WTC11 (cell line): ENCODE data around the gene KCNIP3. TPM values are rescaled to one million over a fixed set of nuclear protein-coding genes. Genes with fewer than 3 reads are reported as not detected.

ENCODE experiments used
- ATAC-seq: fragments of 200-7000 bp; cut with Tn5 transposase; 2 replicates; pipeline ENCODE4 v1.10.0; 2021; ENCODE audit warnings: mild to moderate bottlenecking, moderate library complexity
- CTCF ChIA-PET: fragments of 300-600 bp; sonication (Branson Sonifier 250); formaldehyde crosslinking; loops from one replicate; lab custom pipeline; 2021; ENCODE audit warnings: antibody characterized with exemption; lab: Charles Lee
- POLR2A ChIA-PET: fragments of 350-600 bp; sonication (Branson Sonifier 250); formaldehyde crosslinking; loops from one replicate; lab custom pipeline; 2021; ENCODE audit warnings: antibody characterized with exemption; lab: Charles Lee
- DNase-seq: peaks from one replicate; pipeline ENCODE4 v3.0.0; 2021; ENCODE audit warnings: low spot score
- H3K27ac Mint-ChIP-seq: 2 replicates; pipeline ENCODE4 v1.8.0; 2021; ENCODE audit warnings: mixed read lengths
- H3K27me3 Mint-ChIP-seq: 2 replicates; pipeline ENCODE4 v1.8.0; 2021; ENCODE audit warnings: low read depth, mild to moderate bottlenecking, moderate library complexity, mixed read lengths
- H3K36me3 Mint-ChIP-seq: 2 replicates; pipeline ENCODE4 v1.8.0; 2021; ENCODE audit warnings: mixed read lengths
- H3K4me1 Mint-ChIP-seq: 2 replicates; pipeline ENCODE4 v1.8.0; 2022; ENCODE audit warnings: mixed read lengths
- H3K4me3 Mint-ChIP-seq: 2 replicates; pipeline ENCODE4 v1.8.0; 2021; ENCODE audit warnings: mild to moderate bottlenecking, moderate library complexity, mixed read lengths
- H3K9me3 Mint-ChIP-seq: 2 replicates; pipeline ENCODE4 v1.8.0; 2021; ENCODE audit warnings: mixed read lengths
- CBFB ChIP-seq: sonication (generic); formaldehyde crosslinking; IDR thresholded peaks from 2 replicates; pipeline ENCODE4 v1.8.1; 2022; ENCODE audit warnings: mild to moderate bottlenecking, low read depth, missing genetic modification reagents
- CTCF ChIP-seq: fragments of 200-600 bp; IDR thresholded peaks from 2 replicates; pipeline ENCODE4 v1.8.0; 2022; ENCODE audit warnings: antibody characterized with exemption
- FOXP4 ChIP-seq: sonication (generic); formaldehyde crosslinking; IDR thresholded peaks from 2 replicates; pipeline ENCODE4 v1.8.0; 2022; ENCODE audit warnings: mild to moderate bottlenecking, missing genetic modification reagents
- GRHL2 ChIP-seq: fragments of 250-450 bp; sonication (Bioruptor Pico); IDR thresholded peaks from 2 replicates; pipeline ENCODE4 v1.8.0; 2022; ENCODE audit warnings: mild to moderate bottlenecking, moderate library complexity; ENCODE audit not compliant: insufficient replicate concordance, severe bottlenecking
- JUN ChIP-seq: sonication (generic); formaldehyde crosslinking; IDR thresholded peaks from 2 replicates; pipeline ENCODE4 v1.8.0; 2023; ENCODE audit warnings: mild to moderate bottlenecking, missing genetic modification reagents
- RELA ChIP-seq: sonication (generic); formaldehyde crosslinking; IDR thresholded peaks from 2 replicates; pipeline ENCODE4 v1.8.1; 2022; ENCODE audit warnings: missing genetic modification reagents, mild to moderate bottlenecking, borderline replicate concordance
- TCF7 ChIP-seq: sonication (generic); formaldehyde crosslinking; IDR thresholded peaks from 2 replicates; pipeline ENCODE4 v1.8.0; 2022; ENCODE audit warnings: mild to moderate bottlenecking, low read depth, missing genetic modification reagents, moderate library complexity
- ZNF232 ChIP-seq: sonication (generic); formaldehyde crosslinking; IDR thresholded peaks from 2 replicates; pipeline ENCODE4 v1.8.0; 2022; ENCODE audit warnings: mild to moderate bottlenecking, missing genetic modification reagents
- ZNF423 ChIP-seq: fragments of 250-450 bp; sonication (Bioruptor Pico); IDR thresholded peaks from 2 replicates; pipeline ENCODE4 v2.1.2; 2022; ENCODE audit warnings: mild to moderate bottlenecking, moderate library complexity
- ZNF425 ChIP-seq: fragments of 250-450 bp; sonication (Bioruptor Pico); conservative IDR thresholded peaks from 2 replicates; pipeline ENCODE4 v1.9.0; 2021; ENCODE audit warnings: mild to moderate bottlenecking
- total RNA-seq: library from RNA; stranded (reverse); gene quantifications from 3 replicates; pipeline ENCODE4 v1.2.3, GENCODE V29; 2021
- TF ChIP-seq, protein P1 (sequence below): sonication (generic); formaldehyde crosslinking; IDR thresholded peaks from 2 replicates; pipeline ENCODE4 v1.8.1; 2022; ENCODE audit warnings: low read depth, mild to moderate bottlenecking, moderate library complexity, missing genetic modification reagents, borderline replicate concordance
- TF ChIP-seq, protein P2 (sequence below): sonication (generic); formaldehyde crosslinking; IDR thresholded peaks from 2 replicates; pipeline ENCODE4 v1.8.1; 2022; ENCODE audit warnings: low read depth, missing genetic modification reagents, borderline replicate concordance
- TF ChIP-seq, protein P3 (sequence below): sonication (generic); formaldehyde crosslinking; IDR thresholded peaks from 2 replicates; pipeline ENCODE4 v1.8.1; 2023; ENCODE audit warnings: mild to moderate bottlenecking, missing genetic modification reagents, moderate library complexity
- TF ChIP-seq, protein P4 (sequence below): fragments of 250-450 bp; sonication (Bioruptor Pico); IDR thresholded peaks from 2 replicates; pipeline ENCODE4 v1.9.0; 2021; ENCODE audit warnings: mild to moderate bottlenecking

KCNIP3 gene
- total RNA-seq, 1 experiment from 2014 or later = 2.1 TPM

- TF ChIP-seq CTCF = no peak
- TF ChIP-seq, protein P1, sequence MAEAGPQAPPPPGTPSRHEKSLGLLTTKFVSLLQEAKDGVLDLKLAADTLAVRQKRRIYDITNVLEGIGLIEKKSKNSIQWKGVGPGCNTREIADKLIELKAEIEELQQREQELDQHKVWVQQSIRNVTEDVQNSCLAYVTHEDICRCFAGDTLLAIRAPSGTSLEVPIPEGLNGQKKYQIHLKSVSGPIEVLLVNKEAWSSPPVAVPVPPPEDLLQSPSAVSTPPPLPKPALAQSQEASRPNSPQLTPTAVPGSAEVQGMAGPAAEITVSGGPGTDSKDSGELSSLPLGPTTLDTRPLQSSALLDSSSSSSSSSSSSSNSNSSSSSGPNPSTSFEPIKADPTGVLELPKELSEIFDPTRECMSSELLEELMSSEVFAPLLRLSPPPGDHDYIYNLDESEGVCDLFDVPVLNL = no peak
Measured at GRCh38 chr2:95392320-95392719, 95.2 kb downstream of the KCNIP3 start (continued).

DNA sequence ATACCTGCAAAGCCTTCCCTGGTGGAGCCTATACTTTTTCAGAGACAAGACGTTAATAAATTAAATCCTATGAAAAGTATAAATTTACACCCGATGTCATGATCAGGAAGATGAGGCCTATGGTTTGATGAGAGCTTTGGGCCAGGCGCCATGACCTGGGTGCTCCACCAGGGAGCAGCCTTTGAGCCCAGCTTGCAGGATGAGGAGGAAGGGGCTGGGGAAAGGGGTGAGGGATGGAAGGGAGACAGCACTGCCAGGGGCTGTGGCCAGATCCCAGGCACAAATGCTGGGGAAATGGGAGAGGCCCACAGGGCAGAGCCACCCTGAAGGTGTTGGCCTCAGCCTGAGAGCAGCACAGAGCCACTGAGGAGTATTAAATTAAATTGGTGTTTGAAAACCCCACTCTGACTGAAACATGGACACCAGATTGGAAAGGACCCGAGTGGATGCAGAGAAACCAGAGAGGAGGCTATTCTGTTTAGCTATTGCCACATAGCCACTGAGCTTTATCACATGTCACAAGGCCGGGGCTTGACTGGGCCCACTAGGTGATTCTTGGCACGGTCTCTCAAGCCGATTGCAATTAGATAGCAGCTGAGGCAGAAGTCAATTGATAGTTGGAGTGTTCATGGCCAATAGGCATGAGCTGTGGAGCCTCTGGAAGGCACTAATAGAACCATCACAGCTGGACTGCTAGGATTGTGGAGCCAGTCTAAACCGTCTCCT, 95.7 kb downstream of the KCNIP3 start:
- DNase-seq = peak; percentile 56
- TF ChIP-seq FOXP4 (CRISPR knock-in tag) = no peak
- no peak for TF ChIP-seq GRHL2 (CRISPR knock-in tag)
- TF ChIP-seq, protein P2, sequence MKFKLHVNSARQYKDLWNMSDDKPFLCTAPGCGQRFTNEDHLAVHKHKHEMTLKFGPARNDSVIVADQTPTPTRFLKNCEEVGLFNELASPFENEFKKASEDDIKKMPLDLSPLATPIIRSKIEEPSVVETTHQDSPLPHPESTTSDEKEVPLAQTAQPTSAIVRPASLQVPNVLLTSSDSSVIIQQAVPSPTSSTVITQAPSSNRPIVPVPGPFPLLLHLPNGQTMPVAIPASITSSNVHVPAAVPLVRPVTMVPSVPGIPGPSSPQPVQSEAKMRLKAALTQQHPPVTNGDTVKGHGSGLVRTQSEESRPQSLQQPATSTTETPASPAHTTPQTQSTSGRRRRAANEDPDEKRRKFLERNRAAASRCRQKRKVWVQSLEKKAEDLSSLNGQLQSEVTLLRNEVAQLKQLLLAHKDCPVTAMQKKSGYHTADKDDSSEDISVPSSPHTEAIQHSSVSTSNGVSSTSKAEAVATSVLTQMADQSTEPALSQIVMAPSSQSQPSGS (CRISPR knock-in tag) = no peak
- TF ChIP-seq, protein P3, sequence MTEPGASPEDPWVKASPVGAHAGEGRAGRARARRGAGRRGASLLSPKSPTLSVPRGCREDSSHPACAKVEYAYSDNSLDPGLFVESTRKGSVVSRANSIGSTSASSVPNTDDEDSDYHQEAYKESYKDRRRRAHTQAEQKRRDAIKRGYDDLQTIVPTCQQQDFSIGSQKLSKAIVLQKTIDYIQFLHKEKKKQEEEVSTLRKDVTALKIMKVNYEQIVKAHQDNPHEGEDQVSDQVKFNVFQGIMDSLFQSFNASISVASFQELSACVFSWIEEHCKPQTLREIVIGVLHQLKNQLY (CRISPR knock-in tag) = no peak
- no peak for TF ChIP-seq ZNF232 (CRISPR knock-in tag)
- TF ChIP-seq, protein P4, sequence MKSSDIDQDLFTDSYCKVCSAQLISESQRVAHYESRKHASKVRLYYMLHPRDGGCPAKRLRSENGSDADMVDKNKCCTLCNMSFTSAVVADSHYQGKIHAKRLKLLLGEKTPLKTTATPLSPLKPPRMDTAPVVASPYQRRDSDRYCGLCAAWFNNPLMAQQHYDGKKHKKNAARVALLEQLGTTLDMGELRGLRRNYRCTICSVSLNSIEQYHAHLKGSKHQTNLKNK = no peak
- TF ChIP-seq, all 79 proteins: peak for 0
- Mint-ChIP-seq H3K4me3 (no peak overlapping the region), H3K27me3 (peaks cover 22% of the 10 kb centered on the region), H3K27ac (no peak overlapping the region), H3K36me3 (no peaks in the 10 kb centered on the region), H3K4me1 (peaks cover 6% of the 10 kb centered on the region), H3K9me3 (no peaks in the 10 kb centered on the region)
- ChIA-PET CTCF (interaction anchor here (0.6 to 1.8 kb wide), 9 partner anchors 9 to 162 kb away, joined by 3 to 9 read pairs (median 4); partner anchors contain the start of gene FAHD2A), POLR2A (no interaction called here)
- peak; percentile 50 for ATAC-seq

- Mint-ChIP-seq H3K9me3 (no peaks in the 10 kb centered on the region), H3K4me1 (peaks cover 6% of the 10 kb centered on the region), H3K27me3 (peaks cover 18% of the 10 kb centered on the region), H3K27ac (no peak overlapping the region), H3K4me3 (no peak overlapping the region), H3K36me3 (no peaks in the 10 kb centered on the region)
- ChIA-PET CTCF (interaction anchor here (1.5 to 1.8 kb wide), 2 partner anchors 8 to 15 kb away, joined by 9 read pairs; partner anchors contain the start of gene FAHD2A), POLR2A (no interaction called here)
- DNase-seq = no peak
- no peak for ATAC-seq
- TF ChIP-seq, protein P1 = no peak
- TF ChIP-seq CBFB = no peak
- no peak for TF ChIP-seq JUN (CRISPR knock-in tag)
- no peak for TF ChIP-seq ZNF232 (CRISPR knock-in tag)
- no peak for TF ChIP-seq FOXP4 (CRISPR knock-in tag)
- no peak for TF ChIP-seq ZNF425 (CRISPR knock-in tag)
- no peak for TF ChIP-seq CTCF
- TF ChIP-seq ZNF423 (CRISPR knock-in tag) = no peak
- TF ChIP-seq RELA = no peak
- TF ChIP-seq TCF7 (CRISPR knock-in tag) = no peak
Measured at GRCh38 chr2:95393901-95394300, 96.8 kb downstream of the KCNIP3 start.
